OCI-LY3 (cell line): Measurements from ENCODE around the gene TESK2.

Source experiments
- H2AFZ ChIP-seq: fragments of 200-600, 300-600 bp; shearing (Covaris generic); 2 replicates; pipeline ENCODE4 v1.6.0; 2014; ENCODE audit warnings: antibody characterized with exemption, low read depth, low read length
- H3K27ac ChIP-seq: fragments of 200-600, 300-600 bp; sonication (generic); 2 replicates; pipeline ENCODE4 v1.5.1; 2014; ENCODE audit warnings: mild to moderate bottlenecking, low read length, moderate library complexity, mixed read lengths
- H3K27me3 ChIP-seq: fragments of 200-600, 300-600 bp; sonication (generic); 2 replicates; pipeline ENCODE4 v1.6.1; 2014; ENCODE audit warnings: low read depth, low read length, mixed read lengths
- H3K36me3 ChIP-seq: fragments of 200-600, 300-600 bp; sonication (generic); replicated peaks from 2 replicates; pipeline ENCODE3; 2014; ENCODE audit warnings: low read depth, low read length, mixed read lengths
- H3K4me1 ChIP-seq: fragments of 300-600, 200-600 bp; sonication (generic); 2 replicates; pipeline ENCODE4 v1.6.1; 2014; ENCODE audit warnings: low read length, mixed read lengths
- H3K4me2 ChIP-seq: fragments of 200-600, 300-600 bp; sonication (generic); 2 replicates; pipeline ENCODE4 v1.6.1; 2014; ENCODE audit warnings: low read length, mixed read lengths
- H3K4me3 ChIP-seq: fragments of 300-600, 200-600 bp; sonication (generic); 2 replicates; pipeline ENCODE4 v1.5.1; 2014; ENCODE audit warnings: antibody characterized with exemption, mild to moderate bottlenecking, low read length, moderate library complexity
- H3K79me2 ChIP-seq: fragments of 300-600, 200-600 bp; shearing (Covaris generic); 2 replicates; pipeline ENCODE4 v1.6.1; 2014; ENCODE audit warnings: mild to moderate bottlenecking, low read length, mixed read lengths
- H3K9ac ChIP-seq: fragments of 300-600, 200-600 bp; shearing (Covaris generic); 2 replicates; pipeline ENCODE4 v1.6.0; 2014; ENCODE audit warnings: mild to moderate bottlenecking, low read length, moderate library complexity
- H3K9me3 ChIP-seq: fragments of 200-600, 300-600 bp; shearing (Covaris generic); 2 replicates; pipeline ENCODE4 v1.6.1; 2014; ENCODE audit warnings: low read length, mixed read lengths; ENCODE audit not compliant: insufficient read depth
- H4K20me1 ChIP-seq: fragments of 200-600, 300-600 bp; sonication (generic); 2 replicates; pipeline ENCODE4 v1.6.1; 2016; ENCODE audit warnings: low read length, mixed read lengths; ENCODE audit not compliant: insufficient read depth
- EZH2phosphoT487 ChIP-seq: fragments of 200-600 bp; shearing (Covaris generic); IDR thresholded peaks from 2 replicates; pipeline ENCODE4 v1.6.1; 2018; ENCODE audit warnings: antibody characterized with exemption, mixed run types, low read depth
- TF ChIP-seq, protein P1 (sequence below): fragments of 200-600, 300-600 bp; sonication (generic); IDR thresholded peaks from 2 replicates; pipeline ENCODE4 v1.5.1; 2014; ENCODE audit warnings: antibody characterized with exemption, low read length, low read depth

Gene TESK2

GRCh38 chr1:45405636-45406035 lies 85.3 kb downstream of the TESK2 start:
- no peaks in the 10 kb centered on the region for H3K36me3 ChIP-seq
- TF ChIP-seq EZH2phosphoT487: no peak
- TF ChIP-seq, protein P1, sequence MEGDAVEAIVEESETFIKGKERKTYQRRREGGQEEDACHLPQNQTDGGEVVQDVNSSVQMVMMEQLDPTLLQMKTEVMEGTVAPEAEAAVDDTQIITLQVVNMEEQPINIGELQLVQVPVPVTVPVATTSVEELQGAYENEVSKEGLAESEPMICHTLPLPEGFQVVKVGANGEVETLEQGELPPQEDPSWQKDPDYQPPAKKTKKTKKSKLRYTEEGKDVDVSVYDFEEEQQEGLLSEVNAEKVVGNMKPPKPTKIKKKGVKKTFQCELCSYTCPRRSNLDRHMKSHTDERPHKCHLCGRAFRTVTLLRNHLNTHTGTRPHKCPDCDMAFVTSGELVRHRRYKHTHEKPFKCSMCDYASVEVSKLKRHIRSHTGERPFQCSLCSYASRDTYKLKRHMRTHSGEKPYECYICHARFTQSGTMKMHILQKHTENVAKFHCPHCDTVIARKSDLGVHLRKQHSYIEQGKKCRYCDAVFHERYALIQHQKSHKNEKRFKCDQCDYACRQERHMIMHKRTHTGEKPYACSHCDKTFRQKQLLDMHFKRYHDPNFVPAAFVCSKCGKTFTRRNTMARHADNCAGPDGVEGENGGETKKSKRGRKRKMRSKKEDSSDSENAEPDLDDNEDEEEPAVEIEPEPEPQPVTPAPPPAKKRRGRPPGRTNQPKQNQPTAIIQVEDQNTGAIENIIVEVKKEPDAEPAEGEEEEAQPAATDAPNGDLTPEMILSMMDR: no peak
- H3K27ac ChIP-seq: no peak overlapping the region
- no peak overlapping the region for H2AFZ ChIP-seq
- no peaks in the 10 kb centered on the region for H3K4me1 ChIP-seq
- no peaks in the 10 kb centered on the region for H4K20me1 ChIP-seq
- H3K9ac ChIP-seq: no peak overlapping the region
- no peak overlapping the region for H3K4me2 ChIP-seq
- H3K4me3 ChIP-seq: no peak overlapping the region
- no peaks in the 10 kb centered on the region for H3K9me3 ChIP-seq
- H3K79me2 ChIP-seq: no peaks in the 10 kb centered on the region
- H3K27me3 ChIP-seq: no peaks in the 10 kb centered on the region

- Histone ChIP-seq H3K27ac (no peak overlapping the region), H3K4me1 (no peaks in the 10 kb centered on the region), H3K4me3 (no peak overlapping the region), H3K9ac (no peak overlapping the region), H3K27me3 (no peaks in the 10 kb centered on the region), H3K36me3 (no peaks in the 10 kb centered on the region), H4K20me1 (no peaks in the 10 kb centered on the region), H3K4me2 (no peak overlapping the region), H3K79me2 (no peaks in the 10 kb centered on the region), H2AFZ (no peak overlapping the region), H3K9me3 (no peaks in the 10 kb centered on the region)
- TF ChIP-seq, protein P1: no peak
- TF ChIP-seq EZH2phosphoT487: no peak
Observed at GRCh38 chr1:45403718-45404117, 87.2 kb downstream of the TESK2 start.

- Histone ChIP-seq H3K79me2 (no peaks in the 10 kb centered on the region), H3K4me1 (no peaks in the 10 kb centered on the region), H4K20me1 (no peaks in the 10 kb centered on the region), H3K27me3 (no peaks in the 10 kb centered on the region), H3K27ac (no peak overlapping the region), H3K36me3 (no peaks in the 10 kb centered on the region), H3K4me2 (no peak overlapping the region), H3K4me3 (no peak overlapping the region), H3K9ac (no peak overlapping the region), H2AFZ (no peak overlapping the region), H3K9me3 (no peaks in the 10 kb centered on the region)
- TF ChIP-seq, protein P1: no peak
- TF ChIP-seq EZH2phosphoT487: no peak
Observed at GRCh38 chr1:45403298-45403697, 87.7 kb downstream of the TESK2 start.

GRCh38 chr1:45401524-45401923 lies 89.4 kb downstream of the TESK2 start:
- Histone ChIP-seq H3K36me3 (no peaks in the 10 kb centered on the region), H3K4me3 (no peak overlapping the region)

More at GRCh38 chr1:45401524-45401923, 89.4 kb downstream of the TESK2 start:
- no peaks in the 10 kb centered on the region for H4K20me1 ChIP-seq
- no peak overlapping the region for H3K27ac ChIP-seq
- H3K27me3 ChIP-seq: no peaks in the 10 kb centered on the region
- no peaks in the 10 kb centered on the region for H3K79me2 ChIP-seq
- H3K9me3 ChIP-seq: no peaks in the 10 kb centered on the region
- no peaks in the 10 kb centered on the region for H3K4me1 ChIP-seq
- no peak overlapping the region for H3K4me2 ChIP-seq
- no peak overlapping the region for H3K9ac ChIP-seq
- no peak overlapping the region for H2AFZ ChIP-seq
- TF ChIP-seq, protein P1: no peak
